CD14-positive monocyte (primary cell): Measurements from ENCODE around the gene SCYL1. TPM values are rescaled to one million over a fixed set of nuclear protein-coding genes. Genes with fewer than 3 reads are reported as not detected.
A peak's percentile ranks its signal among the peaks of the same experiment; 100 is the strongest.

Experiments
- DNase-seq, 3 donors: peaks; one replicate each; pipeline ENCODE4 v3.0.0-alpha.2; 2011 to 2022
- H2AFZ ChIP-seq: 2 replicates; pipeline ENCODE4 v1.6.0; 2012; ENCODE audit warnings: mild to moderate bottlenecking, low read depth, low read length, inconsistent platforms; ENCODE audit not compliant: insufficient read depth, poor library complexity, severe bottlenecking
- H3K27ac ChIP-seq, 2 donors: 1 replicate in 1 of 2; 2 replicates in 1 of 2; pipeline ENCODE4 v1.5.1; 2012 to 2013; ENCODE audit warnings: low read length in 2 of 2, control low read depth in 1 of 2, inconsistent platforms in 1 of 2, low read depth in 1 of 2, mild to moderate bottlenecking in 1 of 2
- H3K27me3 ChIP-seq, 2 donors: one replicate each; pipeline versions ENCODE4 v1.6.0 to v1.6.1; 2011 to 2013; ENCODE audit warnings: low read length in 2 of 2; ENCODE audit not compliant: control insufficient read depth in 2 of 2, insufficient read depth in 2 of 2
- H3K36me3 ChIP-seq, 2 donors: replicated peaks in 1 of 2; 1 replicate in 1 of 2; 2 replicates in 1 of 2; pipeline versions ENCODE4 v1.5.1 to v1.6.1; 2012 to 2013; ENCODE audit warnings: low read length in 2 of 2, control low read depth in 1 of 2, inconsistent platforms in 1 of 2, mild to moderate bottlenecking in 1 of 2; ENCODE audit not compliant: insufficient read depth in 2 of 2, control insufficient read depth in 1 of 2
- H3K4me1 ChIP-seq, 2 donors: 1 replicate in 1 of 2; 2 replicates in 1 of 2; pipeline versions ENCODE4 v1.5.1 to v1.6.1; 2012 to 2013; ENCODE audit warnings: low read length in 2 of 2, control low read depth in 1 of 2, inconsistent platforms in 1 of 2, mild to moderate bottlenecking in 1 of 2, moderate library complexity in 1 of 2; ENCODE audit not compliant: insufficient read depth in 2 of 2, control insufficient read depth in 1 of 2
- H3K4me2 ChIP-seq: replicated peaks from 2 replicates; pipeline ENCODE3; 2012; ENCODE audit warnings: low read length, moderate library complexity, mild to moderate bottlenecking; ENCODE audit not compliant: poor library complexity, severe bottlenecking; ENCODE audit errors: extremely low read depth
- H3K4me3 ChIP-seq, 3 experiments: fragments of 200-600 bp in 1 of 3; sonication (generic) in 1 of 3; replicated peaks in 1 of 3; 1 replicate in 2 of 3; 2 replicates in 1 of 3; pipeline ENCODE4 v1.5.1; 2011 to 2013; ENCODE audit warnings: low read length in 3 of 3, mild to moderate bottlenecking in 3 of 3, control low read depth in 2 of 3, low read depth in 2 of 3, inconsistent platforms in 1 of 3, moderate library complexity in 1 of 3
- H3K79me2 ChIP-seq: 2 replicates; pipeline ENCODE4 v1.6.0; 2012; ENCODE audit warnings: mild to moderate bottlenecking, control low read depth, inconsistent platforms, low read length, moderate library complexity; ENCODE audit not compliant: insufficient read depth
- H3K9ac ChIP-seq: 2 replicates; pipeline ENCODE4 v1.6.0; 2017; ENCODE audit warnings: low read length, mild to moderate bottlenecking; ENCODE audit not compliant: insufficient read depth, poor library complexity, severe bottlenecking
- H3K9me3 ChIP-seq, 2 donors: replicated peaks in 1 of 2; 1 replicate in 1 of 2; 2 replicates in 1 of 2; pipeline versions ENCODE4 v1.5.1 to v1.6.1; 2012 to 2013; ENCODE audit warnings: low read length in 2 of 2, control low read depth in 1 of 2; ENCODE audit not compliant: control insufficient read depth in 1 of 2, insufficient read depth in 1 of 2
- H4K20me1 ChIP-seq: 2 replicates; pipeline ENCODE4 v1.6.0; 2012; ENCODE audit warnings: mild to moderate bottlenecking, low read length, control low read depth, moderate library complexity; ENCODE audit not compliant: insufficient read depth
- H3K27ac Mint-ChIP-seq, 7 donors: one replicate each; pipeline ENCODE4 v1.8.0; 2020; ENCODE audit warnings: mild to moderate bottlenecking in 7 of 7, mixed read lengths in 7 of 7, moderate library complexity in 6 of 7, inconsistent platforms in 2 of 7
- H3K27me3 Mint-ChIP-seq, 3 donors: one replicate each; pipeline ENCODE4 v1.8.0; 2021 to 2022; ENCODE audit warnings: low read depth in 3 of 3, mild to moderate bottlenecking in 3 of 3, mixed read lengths in 3 of 3, moderate library complexity in 3 of 3, inconsistent platforms in 1 of 3
- H3K36me3 Mint-ChIP-seq, 2 donors: one replicate each; pipeline ENCODE4 v1.8.0; 2020; ENCODE audit warnings: mixed read lengths in 2 of 2, inconsistent platforms in 1 of 2, mild to moderate bottlenecking in 1 of 2
- H3K4me1 Mint-ChIP-seq: one replicate; pipeline ENCODE4 v1.8.0; 2020; ENCODE audit warnings: mild to moderate bottlenecking, mixed read lengths
- H3K4me3 Mint-ChIP-seq, 2 donors: one replicate each; pipeline ENCODE4 v1.8.0; 2020; ENCODE audit warnings: mild to moderate bottlenecking in 2 of 2, mixed read lengths in 2 of 2, moderate library complexity in 1 of 2
- H3K9me3 Mint-ChIP-seq, 7 donors: one replicate each; pipeline ENCODE4 v1.8.0; 2020 to 2022; ENCODE audit warnings: mixed read lengths in 7 of 7, mild to moderate bottlenecking in 6 of 7, moderate library complexity in 6 of 7, inconsistent platforms in 2 of 7
- WGBS: methylation state at CpG from one replicate; pipeline ENCODE4 v1.1.5; 2013; ENCODE audit warnings: missing lambda C conversion rate; ENCODE audit not compliant: insufficient coverage; 5-methylcytosine and 5-hydroxymethylcytosine counted together
- intact Hi-C, 2 donors: fragments of 100-400 bp; cut with micrococcal nuclease; formaldehyde crosslinking; loops; one replicate each; pipeline versions ENCODE4 v1.15.0 to v1.15.1; 2023
- polyA plus RNA-seq, 3 donors: library from polyadenylated mRNA; depleted of rRNA in 1 of 3; unstranded in 2 of 3; stranded (reverse) in 1 of 3; fragments of 300-500 nt in 2 of 3; fragments of >200 nt in 1 of 3; fragmentation: Illumina TruSeq in 2 of 3; gene quantifications; 1 replicate in 2 of 3; 2 replicates in 1 of 3; pipeline ENCODE4 v1.2.3, GENCODE V29; 2012 to 2021
- TF ChIP-seq, protein P1 (sequence below): fragments of 200-600 bp; IDR thresholded peaks from one replicate; pipeline ENCODE4 v1.8.0; 2022; ENCODE audit warnings: antibody characterized with exemption, mild to moderate bottlenecking

Gene SCYL1
- polyA plus RNA-seq, 3 donors, result 18.6 to 71.6 (median 29.7) TPM

DNA sequence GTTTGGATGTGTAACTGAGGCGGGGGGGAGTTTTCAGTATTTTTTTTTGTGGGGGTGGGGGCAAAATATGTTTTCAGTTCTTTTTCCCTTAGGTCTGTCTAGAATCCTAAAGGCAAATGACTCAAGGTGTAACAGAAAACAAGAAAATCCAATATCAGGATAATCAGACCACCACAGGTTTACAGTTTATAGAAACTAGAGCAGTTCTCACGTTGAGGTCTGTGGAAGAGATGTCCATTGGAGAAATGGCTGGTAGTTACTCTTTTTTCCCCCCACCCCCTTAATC, 23.8 kb upstream of the SCYL1 start:
- H3K9me3 Mint-ChIP-seq, result peaks cover 0 to 10% (median 0%) of the 10 kb centered on the region in 7 donors
- peaks cover 0 to 2% (median 0%) of the 10 kb centered on the region in 3 donors for H3K27me3 Mint-ChIP-seq
- H3K36me3 Mint-ChIP-seq, result peaks cover 21 to 28% of the 10 kb centered on the region in 2 donors
- no peaks in the 10 kb centered on the region for H3K27me3 ChIP-seq
- H3K4me1 ChIP-seq, result peaks cover 37 to 45% of the 10 kb centered on the region in 2 donors
- H3K4me1 Mint-ChIP-seq, result peaks cover 31% of the 10 kb centered on the region
- TF ChIP-seq, protein P1, sequence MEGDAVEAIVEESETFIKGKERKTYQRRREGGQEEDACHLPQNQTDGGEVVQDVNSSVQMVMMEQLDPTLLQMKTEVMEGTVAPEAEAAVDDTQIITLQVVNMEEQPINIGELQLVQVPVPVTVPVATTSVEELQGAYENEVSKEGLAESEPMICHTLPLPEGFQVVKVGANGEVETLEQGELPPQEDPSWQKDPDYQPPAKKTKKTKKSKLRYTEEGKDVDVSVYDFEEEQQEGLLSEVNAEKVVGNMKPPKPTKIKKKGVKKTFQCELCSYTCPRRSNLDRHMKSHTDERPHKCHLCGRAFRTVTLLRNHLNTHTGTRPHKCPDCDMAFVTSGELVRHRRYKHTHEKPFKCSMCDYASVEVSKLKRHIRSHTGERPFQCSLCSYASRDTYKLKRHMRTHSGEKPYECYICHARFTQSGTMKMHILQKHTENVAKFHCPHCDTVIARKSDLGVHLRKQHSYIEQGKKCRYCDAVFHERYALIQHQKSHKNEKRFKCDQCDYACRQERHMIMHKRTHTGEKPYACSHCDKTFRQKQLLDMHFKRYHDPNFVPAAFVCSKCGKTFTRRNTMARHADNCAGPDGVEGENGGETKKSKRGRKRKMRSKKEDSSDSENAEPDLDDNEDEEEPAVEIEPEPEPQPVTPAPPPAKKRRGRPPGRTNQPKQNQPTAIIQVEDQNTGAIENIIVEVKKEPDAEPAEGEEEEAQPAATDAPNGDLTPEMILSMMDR, result no peak
- H4K20me1 ChIP-seq, result peaks cover 72% of the 10 kb centered on the region
- H3K27ac ChIP-seq, result peak overlapping the region; percentile 92 to 98
- H3K27ac Mint-ChIP-seq, result no peak overlapping the region
- intact Hi-C loops, result no loop called here
- H3K4me2 ChIP-seq, result peak overlapping the region; percentile 93
- H2AFZ ChIP-seq, result no peak overlapping the region
- no peak overlapping the region for H3K4me3 Mint-ChIP-seq
- H3K4me3 ChIP-seq, result peak overlapping the region; percentile 96 to 100 (median 99)
- WGBS, result no CpG with 5 or more reads among the region's 2 CpGs
- peak overlapping the region; percentile 100 for H3K9ac ChIP-seq
- H3K36me3 ChIP-seq, result peaks cover 49 to 66% of the 10 kb centered on the region in 2 donors
- no peaks in the 10 kb centered on the region for H3K9me3 ChIP-seq
- DNase-seq, result no peak
- peaks cover 95% of the 10 kb centered on the region for H3K79me2 ChIP-seq

DNA sequence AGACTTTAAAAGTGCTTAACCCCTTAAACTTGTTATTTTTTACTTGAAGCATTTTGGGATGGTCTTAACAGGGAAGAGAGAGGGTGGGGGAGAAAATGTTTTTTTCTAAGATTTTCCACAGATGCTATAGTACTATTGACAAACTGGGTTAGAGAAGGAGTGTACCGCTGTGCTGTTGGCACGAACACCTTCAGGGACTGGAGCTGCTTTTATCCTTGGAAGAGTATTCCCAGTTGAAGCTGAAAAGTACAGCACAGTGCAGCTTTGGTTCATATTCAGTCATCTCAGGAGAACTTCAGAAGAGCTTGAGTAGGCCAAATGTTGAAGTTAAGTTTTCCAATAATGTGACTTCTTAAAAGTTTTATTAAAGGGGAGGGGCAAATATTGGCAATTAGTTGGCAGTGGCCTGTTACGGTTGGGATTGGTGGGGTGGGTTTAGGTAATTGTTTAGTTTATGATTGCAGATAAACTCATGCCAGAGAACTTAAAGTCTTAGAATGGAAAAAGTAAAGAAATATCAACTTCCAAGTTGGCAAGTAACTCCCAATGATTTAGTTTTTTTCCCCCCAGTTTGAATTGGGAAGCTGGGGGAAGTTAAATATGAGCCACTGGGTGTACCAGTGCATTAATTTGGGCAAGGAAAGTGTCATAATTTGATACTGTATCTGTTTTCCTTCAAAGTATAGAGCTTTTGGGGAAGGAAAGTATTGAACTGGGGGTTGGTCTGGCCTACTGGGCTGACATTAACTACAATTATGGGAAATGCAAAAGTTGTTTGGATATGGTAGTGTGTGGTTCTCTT, 23.2 kb upstream of the SCYL1 start:
- intact Hi-C loops, result no loop called here
- Mint-ChIP-seq H3K36me3 (peaks cover 21 to 34% of the 10 kb centered on the region in 2 donors), H3K4me3 (no peak overlapping the region), H3K9me3 (peaks cover 0 to 10% (median 0%) of the 10 kb centered on the region in 7 donors), H3K4me1 (peaks cover 32% of the 10 kb centered on the region), H3K27me3 (peaks cover 0 to 2% (median 0%) of the 10 kb centered on the region in 3 donors), H3K27ac (peak overlapping the region in 1 of 7 donors; percentile 90)
- no peak overlapping the region for H2AFZ ChIP-seq
- H3K27ac ChIP-seq, result peak overlapping the region; percentile 92 to 98
- no peaks in the 10 kb centered on the region for H3K9me3 ChIP-seq
- H3K4me3 ChIP-seq, result peak overlapping the region; percentile 96 to 100 (median 99)
- WGBS, result 0% methylated on average over 2 of the region's 3 CpGs
- peak overlapping the region; percentile 100 for H3K9ac ChIP-seq
- peaks cover 93% of the 10 kb centered on the region for H3K79me2 ChIP-seq
- H3K4me2 ChIP-seq, result peak overlapping the region; percentile 93
- H3K27me3 ChIP-seq, result no peaks in the 10 kb centered on the region
- TF ChIP-seq, protein P1, result no peak
- no peak for DNase-seq
- H3K36me3 ChIP-seq, result peaks cover 49 to 66% of the 10 kb centered on the region in 2 donors
- peaks cover 37 to 45% of the 10 kb centered on the region in 2 donors for H3K4me1 ChIP-seq
- peaks cover 77% of the 10 kb centered on the region for H4K20me1 ChIP-seq
